ENCODE results near the gene SH3GL2.

SH3GL2 gene

DNA sequence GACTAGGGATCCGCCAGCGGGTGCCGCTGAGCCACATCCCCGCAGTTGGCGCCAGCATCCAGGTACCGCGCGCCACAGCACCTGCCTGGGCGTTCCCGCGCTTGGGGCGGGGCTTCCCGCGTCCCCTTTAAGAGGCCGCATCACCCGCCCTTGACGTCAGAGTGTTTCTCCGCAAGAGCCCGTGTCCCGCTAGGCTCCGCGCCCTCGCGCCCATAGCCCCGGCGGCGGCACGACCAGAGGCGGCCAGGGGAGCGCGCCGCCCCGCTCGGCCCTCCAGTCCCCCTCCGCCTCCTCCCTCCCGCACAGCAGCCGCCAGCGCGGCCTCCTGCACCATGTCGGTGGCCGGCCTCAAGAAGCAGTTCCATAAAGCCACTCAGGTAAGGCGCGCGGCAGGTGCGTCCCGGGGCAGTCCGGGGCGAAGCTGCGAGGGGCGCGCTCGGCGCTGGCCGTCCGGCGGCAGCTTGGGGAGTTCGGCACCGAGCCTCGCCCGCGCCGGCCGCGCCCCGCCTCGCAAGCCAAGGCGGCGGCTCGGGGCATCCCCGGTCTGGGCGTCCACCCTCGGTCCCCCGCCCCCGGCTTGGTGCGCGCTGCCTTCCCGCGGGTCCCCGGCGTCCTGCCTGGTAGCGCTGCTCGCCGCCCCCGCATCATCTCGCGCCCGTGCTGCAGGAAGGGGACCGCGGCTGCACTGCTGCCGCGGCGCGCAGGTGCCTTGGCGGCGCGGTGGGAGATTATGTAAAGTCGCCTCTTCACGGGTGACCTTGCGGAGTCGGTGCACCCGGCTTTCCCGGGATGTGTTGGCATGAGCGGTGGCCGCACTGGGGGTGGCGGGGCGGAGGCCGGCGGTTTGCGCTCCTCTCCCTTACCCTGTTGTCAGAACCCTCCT is at the start of gene SH3GL2:
SH3GL2 (plus strand) TSS at position 156 of the 883 bp plus-strand sequence.
- DNase-seq (ENCODE audit: low read depth, low spot score), result no peak

- DNase-seq (ENCODE audit: low read depth, low spot score), result no peak
These were observed 47.1 kb upstream of the SH3GL2 start for GRCh38 chr9:17531642-17532254.

DNA sequence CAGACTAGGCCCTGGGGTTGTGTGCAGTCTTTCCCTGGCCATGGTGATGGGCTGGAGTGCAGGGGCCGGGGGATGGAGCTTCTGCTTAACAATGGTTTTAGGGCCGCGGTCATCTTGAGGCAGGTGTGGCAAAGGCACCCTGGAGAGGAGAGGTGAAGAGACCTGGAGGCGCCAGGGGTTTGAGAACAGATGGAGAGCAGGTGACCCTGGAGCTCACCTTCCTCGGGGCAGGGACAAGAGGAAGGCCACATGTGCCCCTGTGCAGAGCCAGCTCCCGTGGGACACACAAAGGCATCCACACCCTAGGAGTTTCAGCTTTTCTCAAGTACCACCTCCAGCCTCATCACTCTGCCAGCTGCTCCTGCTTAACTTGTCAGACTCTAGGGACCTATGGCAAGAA is 46.4 kb upstream of the SH3GL2 start:
- no peak for DNase-seq (ENCODE audit: low read depth, low spot score)

DNA sequence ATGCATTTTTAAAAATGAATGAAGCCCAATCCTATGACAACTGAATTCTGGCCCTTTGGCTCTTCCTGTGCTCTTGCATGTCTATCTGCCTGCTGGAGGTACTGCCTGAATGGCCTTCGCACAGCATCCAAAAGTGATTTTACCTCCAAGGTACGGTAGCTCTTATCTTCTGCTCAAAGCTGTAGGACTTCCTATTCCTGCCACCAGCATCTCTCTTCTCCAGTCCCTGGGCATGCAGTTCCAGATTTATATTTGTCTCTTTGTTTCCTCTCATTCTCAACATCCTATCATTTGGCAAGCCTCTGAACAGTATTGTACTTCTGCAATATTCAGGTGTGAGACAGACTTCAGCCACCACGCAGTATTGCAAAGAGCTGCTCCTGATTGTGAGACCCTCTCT is 43.7 kb upstream of the SH3GL2 start:
- no peak for DNase-seq (ENCODE audit: low read depth, low spot score)

DNA sequence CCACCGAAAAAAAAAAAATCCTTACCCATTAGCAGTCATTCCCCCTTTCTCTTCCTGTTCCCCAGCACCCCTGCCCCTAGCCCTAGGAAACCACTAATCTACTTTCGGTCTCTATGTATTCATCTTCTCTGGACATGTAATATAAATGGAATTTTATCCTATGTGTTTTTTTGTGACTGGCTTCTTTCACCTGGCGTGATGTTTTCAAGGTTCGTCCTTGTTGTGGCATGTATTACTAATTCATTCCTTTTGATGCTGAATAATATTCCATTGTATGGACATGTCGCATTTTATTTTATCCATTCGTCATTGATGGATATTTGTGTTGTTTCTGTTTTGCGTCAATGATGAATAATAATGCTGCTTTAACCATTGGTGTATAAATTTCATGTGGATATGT is 42.8 kb upstream of the SH3GL2 start:
- DNase-seq (ENCODE audit: low read depth, low spot score), result no peak

- DNase-seq (ENCODE audit: low read depth, low spot score), result no peak
These were observed 27.8 kb upstream of the SH3GL2 start for GRCh38 chr9:17551023-17551422.

GRCh38 chr9:17555362-17556054 is 23.4 kb upstream of the SH3GL2 start:
- no peak for DNase-seq (ENCODE audit: low read depth, low spot score)

GRCh38 chr9:17556255-17556654 is 22.6 kb upstream of the SH3GL2 start:
- no peak for DNase-seq (ENCODE audit: low read depth, low spot score)

GRCh38 chr9:17556935-17557334 is 21.9 kb upstream of the SH3GL2 start:
- DNase-seq (ENCODE audit: low read depth, low spot score), result no peak

GRCh38 chr9:17571825-17572224 is 7.0 kb upstream of the SH3GL2 start:
- no peak for DNase-seq (ENCODE audit: low read depth, low spot score)

GRCh38 chr9:17574342-17574741 is 4.5 kb upstream of the SH3GL2 start:
- no peak for DNase-seq (ENCODE audit: low read depth, low spot score)

GRCh38 chr9:17578577-17578910 is 322 bp upstream of the SH3GL2 start:
- DNase-seq (ENCODE audit: low read depth, low spot score), result no peak

DNA sequence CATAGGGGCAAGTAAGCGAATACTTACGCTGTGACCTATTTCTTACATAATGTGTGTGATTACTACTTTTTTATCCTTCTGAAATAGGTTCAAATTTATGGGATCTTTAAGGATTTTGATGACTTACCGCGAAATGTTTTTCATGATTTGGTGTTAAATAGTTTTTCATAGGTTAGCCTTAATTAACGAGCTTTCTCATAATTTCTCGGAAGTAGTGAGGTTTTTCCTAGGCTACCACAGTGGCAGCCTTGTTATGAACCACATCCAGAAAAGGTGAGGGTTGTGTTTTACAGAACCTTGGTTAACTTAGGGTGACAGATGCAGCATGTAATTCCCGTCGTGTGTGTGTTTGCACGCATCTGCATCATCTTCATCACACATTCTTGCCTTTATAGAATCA is 1.3 kb downstream of the SH3GL2 start:
- no peak for DNase-seq (ENCODE audit: low read depth, low spot score)

- no peak for DNase-seq (ENCODE audit: low read depth, low spot score)
These were observed 8.2 kb downstream of the SH3GL2 start for GRCh38 chr9:17587113-17587512.

- DNase-seq (ENCODE audit: low read depth, low spot score), result no peak
These were observed 9.5 kb downstream of the SH3GL2 start for GRCh38 chr9:17588395-17588794.

DNA sequence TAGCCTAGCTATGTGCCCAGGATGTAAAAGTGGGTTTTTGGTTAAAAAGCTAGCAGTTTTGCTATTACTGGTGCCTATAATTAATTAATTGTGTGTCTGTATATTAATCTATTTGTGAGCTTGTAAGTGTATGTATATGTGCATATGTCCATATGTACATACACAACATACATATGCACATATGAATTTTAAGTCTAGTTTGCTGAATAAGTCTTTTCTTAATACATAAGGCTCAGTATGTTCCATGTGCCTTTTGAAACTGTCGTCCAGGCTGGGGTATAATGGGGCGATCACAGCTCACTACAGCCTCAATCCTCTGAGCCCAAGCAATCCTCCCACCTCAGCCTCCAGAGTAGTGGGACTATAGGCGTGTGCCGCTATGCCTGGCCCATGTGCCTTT is 10.1 kb downstream of the SH3GL2 start:
- DNase-seq (ENCODE audit: low read depth, low spot score), result no peak

DNA sequence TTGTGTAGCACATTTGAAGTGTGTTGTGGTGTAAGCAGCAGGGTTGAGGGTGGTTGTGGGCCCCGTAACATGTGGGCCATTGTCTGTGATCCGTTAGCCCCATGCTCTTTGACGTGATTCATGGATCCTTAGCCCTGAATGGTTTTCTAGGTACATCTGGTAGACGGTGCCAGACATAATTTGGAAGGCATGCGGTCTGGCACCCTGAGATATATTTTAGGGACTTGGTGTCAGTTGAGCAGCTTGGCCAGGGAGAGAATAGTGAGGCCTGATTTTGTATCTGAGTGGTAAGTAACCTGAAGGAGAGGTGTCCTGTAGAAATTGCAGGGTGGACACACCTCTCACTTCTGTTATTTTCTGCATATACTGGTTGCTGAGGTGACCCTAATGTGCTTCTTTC is 10.9 kb downstream of the SH3GL2 start:
- DNase-seq (ENCODE audit: low read depth, low spot score), result no peak

DNA sequence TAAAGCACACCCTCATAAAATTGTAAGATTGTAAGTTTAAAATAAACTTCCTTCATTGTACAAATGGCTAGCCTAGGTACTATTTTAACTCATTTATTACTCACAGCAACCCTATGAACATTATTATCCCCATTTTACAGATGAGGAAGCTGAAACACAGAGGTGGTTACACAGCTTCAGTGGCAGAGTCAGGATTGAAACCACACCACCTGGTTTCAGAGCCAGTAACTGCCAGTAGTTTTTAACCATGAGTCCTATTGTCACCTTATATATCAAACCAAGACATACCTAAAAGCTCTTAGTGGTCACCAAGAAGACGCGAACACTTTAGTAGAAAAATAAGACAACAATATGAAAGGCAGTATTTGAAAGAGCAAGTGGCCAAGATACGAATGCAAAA is 16.1 kb downstream of the SH3GL2 start:
- no peak for DNase-seq (ENCODE audit: low read depth, low spot score)

DNA sequence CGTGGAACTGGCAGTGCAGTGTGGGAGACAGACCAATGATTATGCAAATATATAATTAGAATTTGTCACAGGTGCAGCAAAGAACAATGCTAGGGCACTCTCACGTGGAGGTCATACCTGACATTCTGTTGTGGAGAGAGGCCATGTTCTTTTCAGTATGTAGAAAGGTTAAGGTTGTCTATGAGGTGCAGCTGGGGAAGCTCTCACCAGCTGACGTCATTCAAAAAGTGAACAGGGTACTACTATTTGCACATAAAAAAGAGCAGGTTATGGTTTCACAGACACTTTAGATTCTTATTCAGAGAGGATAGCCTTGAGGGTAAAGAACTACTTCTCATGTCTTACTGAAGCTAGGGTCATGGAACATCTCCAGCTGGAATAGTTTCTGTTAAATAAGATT is 19.1 kb downstream of the SH3GL2 start:
- no peak for DNase-seq (ENCODE audit: low read depth, low spot score)

DNA sequence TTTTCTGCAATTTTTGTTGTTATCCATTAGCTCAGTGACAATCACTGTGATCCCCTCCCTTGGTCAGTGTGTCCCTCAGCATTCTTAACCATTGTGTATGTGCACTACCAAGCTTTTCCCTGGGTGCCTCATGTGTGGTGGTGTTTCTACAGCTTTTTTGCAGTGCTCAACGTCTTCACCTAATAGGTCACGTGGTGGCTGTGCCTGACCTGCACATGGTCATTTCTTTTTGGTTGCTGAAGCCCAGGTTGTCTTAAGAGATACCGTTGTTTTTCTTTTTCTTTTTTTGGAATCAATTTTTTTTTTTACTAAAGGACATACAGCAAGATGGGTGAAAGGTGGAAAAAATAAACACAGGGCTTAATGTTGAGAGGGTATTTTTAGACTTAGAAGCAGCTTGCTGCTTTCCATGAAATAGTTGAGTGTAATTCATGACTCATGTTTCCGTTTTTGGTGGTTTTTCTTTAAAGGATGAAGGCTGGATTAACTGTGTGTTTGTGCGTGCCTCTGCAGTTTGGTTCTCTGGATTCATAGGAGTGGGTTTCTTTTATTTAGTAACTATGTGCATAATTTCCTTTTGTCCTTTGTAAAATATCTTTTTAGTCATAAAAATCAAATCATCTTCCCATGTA is 22.2 kb downstream of the SH3GL2 start:
- no peak for DNase-seq (ENCODE audit: low read depth, low spot score)

- no peak for DNase-seq (ENCODE audit: low read depth, low spot score)
These were observed 25.7 kb downstream of the SH3GL2 start for GRCh38 chr9:17604556-17604955.

- no peak for DNase-seq (ENCODE audit: low read depth, low spot score)
These were observed 30.6 kb downstream of the SH3GL2 start for GRCh38 chr9:17609312-17610005.
